Bone marrow (tissue), 2 donors: Measurements from ENCODE around the gene SRSF12.
A peak's percentile ranks its signal among the peaks of the same experiment; 100 is the strongest.
"Not testable (repeated sequence)": the region's sequence is repeated elsewhere in the genome, so short reads cannot be mapped to it uniquely, and the experiment has no call there.

Experiments used
- DNase-seq, 2 donors: peaks; one replicate each; lab custom pipeline; 2025; lab: John Stamatoyannopoulos, UW

Gene SRSF12

GRCh38 chr6:89073014-89073620 lies 44.8 kb downstream of the SRSF12 start:
- DNase-seq = peak in 1 of 2 donors; percentile 84

GRCh38 chr6:89071036-89071435 lies 46.8 kb downstream of the SRSF12 start:
- DNase-seq = no peak

DNA sequence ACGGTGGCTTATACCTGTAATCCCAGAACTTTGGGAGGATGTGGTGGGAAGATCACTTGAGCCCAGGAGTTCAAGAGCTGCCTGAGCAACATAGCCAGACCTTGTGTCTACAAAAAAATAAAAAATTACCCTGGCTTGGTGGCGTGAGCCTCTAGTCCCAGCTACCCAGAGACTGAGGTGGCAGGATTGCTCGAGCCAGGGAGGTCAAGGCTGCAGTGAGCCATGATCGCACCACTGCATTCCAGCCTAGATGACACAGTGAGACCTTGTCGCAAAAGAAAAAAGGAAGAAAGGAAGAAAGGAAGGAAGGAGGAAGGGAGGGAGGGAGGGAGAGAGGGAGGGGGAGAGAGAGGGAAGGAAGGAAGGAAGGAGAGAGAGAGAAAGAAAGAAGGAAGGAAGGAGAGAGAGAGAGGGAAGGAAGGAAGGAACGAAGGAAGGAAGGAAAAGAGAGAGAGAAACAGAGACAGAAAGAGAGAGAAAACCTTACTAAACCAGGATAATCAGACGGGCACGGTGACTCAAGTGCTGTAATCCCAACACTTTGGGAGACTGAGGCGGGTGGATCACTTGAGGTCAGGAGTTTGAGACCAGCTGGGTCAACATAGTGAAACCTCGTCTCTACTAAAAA lies 48.2 kb downstream of the SRSF12 start:
- DNase-seq = no peak

DNA sequence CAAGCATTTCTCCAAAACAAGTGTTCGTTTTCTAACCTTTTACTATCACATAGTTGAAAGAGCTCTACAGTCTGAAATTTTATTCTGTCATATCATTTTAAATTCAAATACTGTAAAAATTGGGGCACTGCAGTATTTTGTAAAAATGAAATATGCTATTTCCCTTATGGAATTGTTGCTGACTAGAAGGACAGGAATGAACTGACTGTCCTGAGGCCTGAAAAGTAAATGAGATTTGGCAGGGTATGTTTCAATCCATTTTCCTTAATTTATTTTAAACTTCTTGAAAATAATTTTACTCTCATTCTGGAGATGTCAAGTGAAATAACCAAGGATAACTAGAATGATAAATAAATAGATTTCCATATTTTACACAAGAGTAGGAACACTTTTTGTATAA lies 49.2 kb downstream of the SRSF12 start:
- no peak for DNase-seq

DNA sequence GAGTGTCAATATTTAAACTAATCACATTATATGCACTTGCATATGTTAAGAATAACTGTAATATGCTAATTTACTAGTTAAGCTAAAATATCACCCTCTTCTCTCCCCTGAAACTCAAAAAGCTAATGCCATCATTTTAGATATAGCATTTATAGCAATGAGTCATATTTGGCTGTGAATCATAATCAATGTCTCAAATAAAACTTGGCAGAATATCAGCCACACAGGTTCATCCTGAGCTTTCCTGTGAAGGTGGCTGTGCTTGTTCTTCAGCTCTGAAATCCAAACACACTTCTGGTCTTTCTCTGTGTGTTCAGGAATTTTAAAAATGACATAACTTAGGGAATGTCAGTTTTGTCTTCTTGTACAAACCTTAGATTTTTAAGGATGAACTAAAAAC lies 50.1 kb downstream of the SRSF12 start:
- DNase-seq = no peak

DNA sequence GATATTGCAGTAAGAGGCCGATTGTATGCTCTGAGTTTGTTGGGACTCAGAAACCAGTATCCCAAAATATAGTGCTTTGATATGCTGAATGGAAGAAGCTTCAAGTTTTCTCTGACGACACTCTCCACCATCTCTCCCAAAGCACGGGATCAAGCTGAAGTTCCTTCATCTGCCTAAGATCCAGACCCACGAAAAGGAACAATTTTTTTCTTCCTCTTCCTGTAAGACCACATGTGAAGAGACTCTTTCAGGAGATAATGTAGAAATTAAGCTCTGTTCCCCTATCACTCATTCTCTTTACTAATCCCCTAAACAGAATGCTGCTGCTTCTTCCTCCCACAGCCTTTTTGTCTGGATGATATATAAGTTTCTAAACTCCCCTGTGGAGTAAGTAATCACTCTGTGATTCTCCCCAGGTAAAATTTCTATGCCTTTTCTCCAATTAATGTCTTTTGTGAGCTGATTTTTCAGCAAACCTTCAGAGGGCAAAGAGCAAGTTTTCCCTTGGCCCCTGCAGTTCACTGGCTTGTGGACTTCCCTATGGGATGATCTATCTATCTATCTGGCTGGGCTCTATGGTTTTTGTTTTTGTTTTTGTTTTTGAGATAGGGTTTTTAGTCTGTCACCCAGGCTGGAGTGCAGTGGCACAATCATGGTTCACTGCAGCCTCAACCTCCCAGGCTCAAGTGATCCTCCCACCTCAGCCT lies 50.8 kb downstream of the SRSF12 start:
- DNase-seq = peak in 1 of 2 donors; percentile 12

- not testable (repeated sequence) for DNase-seq
These were observed 51.8 kb downstream of the SRSF12 start for GRCh38 chr6:89066121-89066520.

GRCh38 chr6:89064931-89065330 lies 52.9 kb downstream of the SRSF12 start:
- DNase-seq = not testable (repeated sequence)

GRCh38 chr6:89063881-89064280 lies 54.0 kb downstream of the SRSF12 start:
- no peak for DNase-seq

GRCh38 chr6:89059227-89059626 lies 58.6 kb downstream of the SRSF12 start:
- DNase-seq = no peak

- DNase-seq = no peak
These were observed 59.2 kb downstream of the SRSF12 start for GRCh38 chr6:89058627-89059026.

GRCh38 chr6:89057759-89058158 lies 60.1 kb downstream of the SRSF12 start:
- DNase-seq = no peak

DNA sequence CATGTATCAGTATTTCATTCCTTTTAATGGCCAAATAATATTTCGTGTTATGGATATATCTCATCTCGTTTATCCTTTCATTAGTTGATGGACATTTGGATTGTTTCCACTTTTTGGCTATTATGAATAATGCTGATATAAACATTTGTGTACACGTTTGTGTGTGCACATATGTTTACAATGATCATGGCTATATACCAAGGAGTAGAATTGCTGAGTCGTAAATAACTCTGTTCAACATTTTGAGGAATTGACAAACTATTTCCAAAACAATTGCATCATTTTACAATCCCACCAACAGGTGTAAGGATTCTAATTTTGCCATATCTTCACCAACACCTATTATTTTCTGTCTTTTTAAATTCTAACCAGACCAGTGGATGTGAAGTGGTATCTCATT lies 63.7 kb downstream of the SRSF12 start:
- DNase-seq = no peak

DNA sequence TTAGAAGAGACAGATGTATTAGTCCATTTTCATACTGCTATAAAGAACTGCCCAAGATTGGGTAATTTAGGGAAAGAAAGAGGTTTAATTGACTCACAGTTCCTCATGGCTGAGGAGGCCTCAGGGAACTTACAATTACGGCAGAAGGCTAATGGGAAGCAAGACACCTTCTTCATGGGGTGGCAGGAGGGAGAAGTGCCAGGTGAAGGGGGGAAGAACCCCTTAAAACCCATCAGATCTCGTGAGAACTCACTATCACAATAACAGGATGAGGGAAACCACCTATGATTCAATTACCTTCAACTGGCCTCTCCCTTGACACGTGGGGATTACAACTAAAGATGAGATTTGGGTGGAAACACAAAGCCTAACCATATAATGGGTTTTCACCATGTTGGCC lies 66.2 kb downstream of the SRSF12 start:
- DNase-seq = no peak

GRCh38 chr6:89050697-89051096 lies 67.2 kb downstream of the SRSF12 start:
- peak in 1 of 2 donors; percentile 23 for DNase-seq

DNA sequence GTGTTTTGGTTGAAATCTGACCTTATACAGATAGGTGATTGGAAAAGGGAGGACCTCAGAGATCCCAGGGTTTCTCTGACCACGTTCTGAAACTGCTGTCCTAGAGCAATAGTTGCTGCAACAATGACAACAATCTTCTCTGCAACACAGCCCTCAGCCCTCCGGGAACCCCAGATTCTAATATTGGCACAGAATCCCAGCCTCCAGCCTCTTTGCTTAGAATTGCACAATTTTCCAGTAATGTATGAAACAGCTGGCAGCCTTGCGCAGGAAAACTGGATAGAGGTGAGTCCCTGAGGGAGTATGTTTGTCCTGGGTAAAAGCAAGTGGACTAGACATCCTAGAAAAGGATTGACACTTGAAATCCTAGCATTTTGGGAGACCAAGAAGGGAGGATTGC lies 67.7 kb downstream of the SRSF12 start:
- no peak for DNase-seq

GRCh38 chr6:89048985-89049384 lies 68.9 kb downstream of the SRSF12 start:
- DNase-seq = no peak

DNA sequence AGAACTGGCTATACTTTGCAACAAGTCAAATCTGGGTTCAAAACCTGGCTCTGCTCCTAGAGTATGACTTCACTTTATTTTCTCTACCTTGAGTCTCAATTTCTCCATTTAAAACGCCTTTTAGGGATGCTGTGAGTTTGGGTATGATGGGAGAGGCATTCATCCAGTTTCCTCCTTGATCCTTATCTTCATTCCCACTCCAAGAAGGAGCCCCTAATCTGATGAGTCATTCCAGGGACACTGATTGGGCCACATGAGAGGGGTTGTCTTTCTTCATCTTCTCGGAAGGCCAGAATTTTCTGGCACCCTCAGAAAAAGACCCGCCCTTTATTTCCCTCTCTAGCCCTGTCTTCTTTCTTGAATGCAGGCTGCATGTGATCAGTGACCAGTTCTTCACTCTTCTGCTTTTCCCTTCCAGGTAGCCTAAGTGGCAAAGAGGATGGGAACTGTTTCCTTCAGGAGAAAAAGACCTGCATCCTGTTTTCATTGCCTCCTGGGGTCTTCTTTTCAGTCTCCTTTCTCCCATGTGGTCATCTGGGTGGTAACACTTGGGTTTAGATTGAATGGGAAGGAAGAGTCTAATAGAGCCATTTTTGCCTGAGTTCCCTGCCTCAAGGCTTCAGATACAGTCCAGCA lies 69.5 kb downstream of the SRSF12 start:
- DNase-seq = no peak

DNA sequence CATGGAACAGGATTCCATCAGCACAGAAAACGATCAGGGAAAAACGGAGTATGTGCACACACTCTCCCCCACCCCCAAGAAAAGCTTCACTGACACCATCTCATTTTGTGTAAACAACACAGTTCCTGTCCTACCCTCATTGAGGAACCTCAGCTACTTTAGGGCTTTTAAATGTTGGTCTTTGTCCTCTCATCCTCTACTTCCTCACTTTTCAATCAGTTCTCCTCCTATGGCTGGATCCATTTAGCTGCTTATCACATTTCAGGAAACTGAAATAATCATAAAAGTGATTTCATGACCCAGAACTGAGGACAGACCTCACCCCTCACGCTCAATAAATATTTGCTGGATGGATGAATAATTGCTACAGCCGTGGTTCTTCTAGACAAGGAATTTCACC lies 70.4 kb downstream of the SRSF12 start:
- DNase-seq = peak in 1 of 2 donors; percentile 4
